Right hindlimb (tissue), 1 donor: ENCODE data around the gene SELENOS.

ENCODE experiments used
- DNase-seq: peaks from one replicate; pipeline ENCODE4 v3.0.0-alpha.2; 2018

SELENOS gene

GRCh38 chr15:101276501-101277037, 716 bp downstream of the SELENOS start:
- DNase-seq: no peak

GRCh38 chr15:101275018-101275417, 2.3 kb downstream of the SELENOS start:
- no peak for DNase-seq

- DNase-seq: no peak
Measured at GRCh38 chr15:101273534-101273933, 3.8 kb downstream of the SELENOS start.

- no peak for DNase-seq
Measured at GRCh38 chr15:101272584-101272983, 4.7 kb downstream of the SELENOS start.

GRCh38 chr15:101269479-101270223, 7.6 kb downstream of the SELENOS start:
- no peak for DNase-seq

- peak; percentile 66 for DNase-seq
Measured at GRCh38 chr15:101267320-101268104, 9.8 kb downstream of the SELENOS start.

- DNase-seq: no peak
Measured at GRCh38 chr15:101266787-101267186, 10.5 kb downstream of the SELENOS start.

- DNase-seq: peak; percentile 51
Measured at GRCh38 chr15:101266034-101266433, 11.3 kb downstream of the SELENOS start.

- no peak for DNase-seq
Measured at GRCh38 chr15:101264911-101265641, 12.2 kb downstream of the SELENOS start.

- no peak for DNase-seq
Measured at GRCh38 chr15:101264011-101264410, 13.3 kb downstream of the SELENOS start.

GRCh38 chr15:101262551-101262950, 14.7 kb downstream of the SELENOS start:
- DNase-seq: no peak

GRCh38 chr15:101258238-101259144, 18.8 kb downstream of the SELENOS start:
- DNase-seq: peak; percentile 80

- no peak for DNase-seq
Measured at GRCh38 chr15:101256757-101257156, 20.5 kb downstream of the SELENOS start.

- peak; percentile 76 for DNase-seq
Measured at GRCh38 chr15:101255615-101256241, 21.6 kb downstream of the SELENOS start.

- DNase-seq: no peak
Measured at GRCh38 chr15:101255051-101255395, 22.3 kb downstream of the SELENOS start.

GRCh38 chr15:101254157-101255050, 22.9 kb downstream of the SELENOS start:
- no peak for DNase-seq

GRCh38 chr15:101252836-101253235, 24.4 kb downstream of the SELENOS start:
- DNase-seq: no peak

GRCh38 chr15:101251830-101252820, 25.2 kb downstream of the SELENOS start, which contains the start of gene CHSY1:
CHSY1 (minus strand) TSS chr15:101252048; CDS start chr15:101251456, 592 bp downstream.
- DNase-seq: peak; percentile 95
